Measurements from ENCODE around the gene SVOP. TPM values are rescaled to one million over a fixed set of nuclear protein-coding genes. Genes with fewer than 3 reads are reported as not detected.
"Not testable (repeated sequence)": the region's sequence is repeated elsewhere in the genome, so short reads cannot be mapped to it uniquely, and the experiment has no call there.

Gene SVOP
- total RNA-seq (2014; rRNA removed; shearing (Covaris generic)) = 0.25 and 1.0 TPM in 2 replicates

GRCh38 chr12:109020796-109021380 is at the start of gene SVOP:
Gene SVOP (minus strand): TSS chr12:109021068. CDS start chr12:109020868, 200 bp downstream.
- DNase-seq (ENCODE audit: low spot score) = peak; percentile 82
- in situ Hi-C loops (cut with HindIII; ENCODE audit: low sequenced_read_pairs) = no loop called here

- in situ Hi-C loops (cut with HindIII; ENCODE audit: low sequenced_read_pairs) = no loop called here
- no peak for DNase-seq (ENCODE audit: low spot score)
These were observed 48.7 kb upstream of the SVOP start for GRCh38 chr12:109069307-109070271.

- in situ Hi-C loops (cut with HindIII; ENCODE audit: low sequenced_read_pairs) = no loop called here
- no peak for DNase-seq (ENCODE audit: low spot score)
These were observed 45.0 kb upstream of the SVOP start for GRCh38 chr12:109065853-109066193.

GRCh38 chr12:109065154-109065852 is 44.4 kb upstream of the SVOP start:
- DNase-seq (ENCODE audit: low spot score) = no peak
- in situ Hi-C loops (cut with HindIII; ENCODE audit: low sequenced_read_pairs) = no loop called here

GRCh38 chr12:109064143-109064542 is 43.3 kb upstream of the SVOP start:
- no peak for DNase-seq (ENCODE audit: low spot score)
- in situ Hi-C loops (cut with HindIII; ENCODE audit: low sequenced_read_pairs) = no loop called here

GRCh38 chr12:109058773-109059172 is 37.9 kb upstream of the SVOP start:
- DNase-seq (ENCODE audit: low spot score) = no peak

GRCh38 chr12:109057376-109057775 is 36.5 kb upstream of the SVOP start:
- in situ Hi-C loops (cut with HindIII; ENCODE audit: low sequenced_read_pairs) = no loop called here
- no peak for DNase-seq (ENCODE audit: low spot score)

More at GRCh38 chr12:109058773-109059172, 37.9 kb upstream of the SVOP start:
- in situ Hi-C loops (cut with HindIII; ENCODE audit: low sequenced_read_pairs) = no loop called here

- DNase-seq (ENCODE audit: low spot score) = no peak
- in situ Hi-C loops (cut with HindIII; ENCODE audit: low sequenced_read_pairs) = no loop called here
These were observed 36.0 kb upstream of the SVOP start for GRCh38 chr12:109056891-109057290.

- DNase-seq (ENCODE audit: low spot score) = no peak
- in situ Hi-C loops (cut with HindIII; ENCODE audit: low sequenced_read_pairs) = no loop called here
These were observed 33.7 kb upstream of the SVOP start for GRCh38 chr12:109054520-109054919.

GRCh38 chr12:109054124-109054513 is 33.3 kb upstream of the SVOP start:
- DNase-seq (ENCODE audit: low spot score); in situ Hi-C loops (cut with HindIII; ENCODE audit: low sequenced_read_pairs): not testable (repeated sequence)

GRCh38 chr12:109053382-109054123 is 32.7 kb upstream of the SVOP start:
- in situ Hi-C loops (cut with HindIII; ENCODE audit: low sequenced_read_pairs) = no loop called here
- peak; percentile 4 for DNase-seq (ENCODE audit: low spot score)

- in situ Hi-C loops (cut with HindIII; ENCODE audit: low sequenced_read_pairs) = no loop called here
- peak; percentile 91 for DNase-seq (ENCODE audit: low spot score)
These were observed 31.8 kb upstream of the SVOP start, which contains the start of gene USP30 for GRCh38 chr12:109052414-109053323. Gene USP30 (plus strand): TSS chr12:109052576. CDS start chr12:109052679, 103 bp downstream.

- no peak for DNase-seq (ENCODE audit: low spot score)
- in situ Hi-C loops (cut with HindIII; ENCODE audit: low sequenced_read_pairs) = no loop called here
These were observed 31.2 kb upstream of the SVOP start for GRCh38 chr12:109052097-109052413.

- DNase-seq (ENCODE audit: low spot score); in situ Hi-C loops (cut with HindIII; ENCODE audit: low sequenced_read_pairs): not testable (repeated sequence)
These were observed 28.9 kb upstream of the SVOP start for GRCh38 chr12:109049794-109050193.

GRCh38 chr12:109048706-109049105 is 27.8 kb upstream of the SVOP start:
- in situ Hi-C loops (cut with HindIII; ENCODE audit: low sequenced_read_pairs); DNase-seq (ENCODE audit: low spot score): not testable (repeated sequence)

GRCh38 chr12:109047081-109047805 is 26.4 kb upstream of the SVOP start:
- no peak for DNase-seq (ENCODE audit: low spot score)
- in situ Hi-C loops (cut with HindIII; ENCODE audit: low sequenced_read_pairs) = no loop called here

GRCh38 chr12:109044241-109044640 is 23.4 kb upstream of the SVOP start:
- in situ Hi-C loops (cut with HindIII; ENCODE audit: low sequenced_read_pairs) = no loop called here
- no peak for DNase-seq (ENCODE audit: low spot score)

GRCh38 chr12:109036975-109037374 is 16.1 kb upstream of the SVOP start:
- DNase-seq (ENCODE audit: low spot score) = no peak
- in situ Hi-C loops (cut with HindIII; ENCODE audit: low sequenced_read_pairs) = no loop called here
